Activated gamma-delta T cell treated with Interleukin-2 at 50 U/mL for 16 hours (primary cell): ENCODE data around the gene PRKAR1B.
"Not testable (repeated sequence)": the region's sequence is repeated elsewhere in the genome, so short reads cannot be mapped to it uniquely, and the experiment has no call there.

ENCODE experiments used
- DNase-seq: peaks from one replicate; pipeline ENCODE4 v3.0.0-alpha.2; 2020

PRKAR1B gene

GRCh38 chr7:665736-666453, 61.2 kb downstream of the PRKAR1B start:
- no peak for DNase-seq

- DNase-seq: no peak
Observed at GRCh38 chr7:664997-665735, 61.9 kb downstream of the PRKAR1B start.

GRCh38 chr7:664402-664775, 62.7 kb downstream of the PRKAR1B start:
- no peak for DNase-seq

GRCh38 chr7:662576-662975, 64.5 kb downstream of the PRKAR1B start:
- no peak for DNase-seq

GRCh38 chr7:659996-660395, 67.1 kb downstream of the PRKAR1B start:
- no peak for DNase-seq

GRCh38 chr7:659306-659847, 67.7 kb downstream of the PRKAR1B start:
- DNase-seq: no peak

- no peak for DNase-seq
Observed at GRCh38 chr7:657565-658119, 69.4 kb downstream of the PRKAR1B start.

- not testable (repeated sequence) for DNase-seq
Observed at GRCh38 chr7:657010-657409, 70.1 kb downstream of the PRKAR1B start.

GRCh38 chr7:655758-656157, 71.3 kb downstream of the PRKAR1B start:
- no peak for DNase-seq

- no peak for DNase-seq
Observed at GRCh38 chr7:653829-654764, 73.0 kb downstream of the PRKAR1B start.

- no peak for DNase-seq
Observed at GRCh38 chr7:652881-653280, 74.2 kb downstream of the PRKAR1B start.

GRCh38 chr7:652167-652566, 74.9 kb downstream of the PRKAR1B start:
- DNase-seq: not testable (repeated sequence)

- no peak for DNase-seq
Observed at GRCh38 chr7:651032-651728, 75.9 kb downstream of the PRKAR1B start.

- no peak for DNase-seq
Observed at GRCh38 chr7:650339-651031, 76.6 kb downstream of the PRKAR1B start.

- no peak for DNase-seq
Observed at GRCh38 chr7:646951-647350, 80.1 kb downstream of the PRKAR1B start.

- DNase-seq: no peak
Observed at GRCh38 chr7:646487-646886, 80.6 kb downstream of the PRKAR1B start.

- DNase-seq: no peak
Observed at GRCh38 chr7:645606-646005, 81.5 kb downstream of the PRKAR1B start.

GRCh38 chr7:644381-645305, 82.4 kb downstream of the PRKAR1B start:
- no peak for DNase-seq

- DNase-seq: no peak
Observed at GRCh38 chr7:641966-642365, 85.1 kb downstream of the PRKAR1B start.

- DNase-seq: no peak
Observed at GRCh38 chr7:641269-641671, 85.8 kb downstream of the PRKAR1B start.
